Activated naive CD4-positive, alpha-beta T cell (primary cell): ENCODE data around the gene UNC119B.
"Not testable (repeated sequence)": the region's sequence is repeated elsewhere in the genome, so short reads cannot be mapped to it uniquely, and the experiment has no call there.

ENCODE experiments used
- DNase-seq, 4 experiments: peaks; one replicate each; lab custom pipeline; 2025; lab: John Stamatoyannopoulos, UW

Gene UNC119B

GRCh38 chr12:120719496-120720233, 9.4 kb downstream of the UNC119B start:
- no peak for DNase-seq

DNA sequence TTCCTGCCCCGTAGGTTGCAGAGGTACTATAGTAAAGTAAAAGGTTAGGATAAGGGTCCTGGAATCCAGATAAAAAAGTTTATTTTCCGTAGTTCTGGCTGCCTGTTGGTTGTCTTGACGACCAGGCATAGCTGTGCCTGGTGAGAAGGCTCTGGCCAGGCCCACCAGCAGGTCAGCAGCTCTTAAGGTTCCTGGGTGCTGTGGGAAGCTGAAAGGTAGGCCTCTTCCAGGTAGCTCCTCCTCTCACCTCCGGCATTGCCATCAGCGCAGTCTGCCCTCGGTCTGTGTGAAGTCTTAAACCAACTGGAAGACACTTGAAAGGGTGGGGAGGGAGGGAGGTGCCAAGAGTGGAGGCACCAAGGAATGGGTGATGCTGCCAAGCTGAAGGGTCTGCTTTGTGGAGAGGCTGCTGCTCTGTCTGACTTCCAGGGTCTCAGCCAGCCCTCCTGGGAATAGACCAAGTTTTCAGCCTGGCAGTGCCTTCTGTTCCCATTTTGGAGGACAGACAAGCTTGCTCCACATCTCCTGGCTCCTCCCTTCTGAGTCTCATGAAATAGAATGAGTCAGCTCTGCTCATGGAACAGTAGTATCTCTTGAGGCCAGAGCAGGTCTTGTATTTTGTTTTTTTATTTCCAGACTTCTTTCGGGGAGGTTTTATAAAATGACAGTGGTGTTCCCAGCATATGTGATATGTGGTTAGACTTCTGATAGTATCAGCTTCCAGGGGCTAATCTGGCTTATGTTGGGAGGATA, 10.2 kb downstream of the UNC119B start:
- DNase-seq = no peak

- DNase-seq = no peak
Measured at GRCh38 chr12:120720987-120721801, 10.9 kb downstream of the UNC119B start.

GRCh38 chr12:120721866-120722265, 11.6 kb downstream of the UNC119B start:
- no peak for DNase-seq

- no peak for DNase-seq
Measured at GRCh38 chr12:120722784-120723183, 12.5 kb downstream of the UNC119B start.

DNA sequence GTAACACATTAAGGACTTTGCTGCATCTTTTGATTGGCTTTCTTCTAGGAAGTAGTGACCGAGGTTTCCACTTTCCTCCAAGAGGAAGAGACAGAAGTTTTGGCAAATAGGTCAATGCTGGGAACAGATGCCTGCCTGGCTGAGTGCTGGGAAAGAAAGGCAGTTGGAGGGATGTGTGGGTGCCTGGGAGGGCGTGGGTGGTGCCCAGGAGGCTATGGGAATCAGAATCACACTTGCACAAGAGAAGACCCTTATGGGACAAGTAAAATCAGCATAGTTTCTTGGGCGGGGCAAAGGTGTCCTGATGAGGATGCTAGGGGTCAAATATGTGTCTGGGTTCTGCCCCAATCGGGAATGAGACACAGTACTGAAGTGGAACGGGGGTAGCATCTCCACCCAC, 14.5 kb downstream of the UNC119B start:
- no peak for DNase-seq

DNA sequence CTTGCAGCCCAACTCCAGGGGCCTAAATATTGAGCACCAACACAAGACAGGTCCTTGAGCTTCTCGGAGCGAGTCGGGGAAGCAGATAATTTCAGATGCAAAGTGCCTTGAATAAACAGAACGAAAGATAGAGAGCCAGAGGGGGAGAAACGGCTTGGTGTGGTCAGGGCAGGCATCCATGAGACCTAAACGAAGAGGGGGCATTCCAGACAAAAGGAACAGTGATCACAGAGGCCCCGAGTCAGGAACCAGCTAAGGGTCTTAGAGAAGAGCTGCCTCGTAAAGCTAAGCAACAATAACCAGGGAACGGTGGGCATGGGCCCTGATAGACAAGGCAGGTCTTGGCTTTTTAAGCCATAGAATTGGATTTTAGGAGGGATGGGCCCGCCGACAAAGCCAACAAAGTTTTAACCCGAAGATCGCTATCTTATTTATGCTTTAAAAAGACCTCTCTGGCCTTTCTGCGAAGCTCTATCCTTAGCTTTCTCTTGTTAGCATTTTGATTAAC, 14.9 kb downstream of the UNC119B start:
- DNase-seq = peak in 1 of 4 experiments; percentile 20

DNA sequence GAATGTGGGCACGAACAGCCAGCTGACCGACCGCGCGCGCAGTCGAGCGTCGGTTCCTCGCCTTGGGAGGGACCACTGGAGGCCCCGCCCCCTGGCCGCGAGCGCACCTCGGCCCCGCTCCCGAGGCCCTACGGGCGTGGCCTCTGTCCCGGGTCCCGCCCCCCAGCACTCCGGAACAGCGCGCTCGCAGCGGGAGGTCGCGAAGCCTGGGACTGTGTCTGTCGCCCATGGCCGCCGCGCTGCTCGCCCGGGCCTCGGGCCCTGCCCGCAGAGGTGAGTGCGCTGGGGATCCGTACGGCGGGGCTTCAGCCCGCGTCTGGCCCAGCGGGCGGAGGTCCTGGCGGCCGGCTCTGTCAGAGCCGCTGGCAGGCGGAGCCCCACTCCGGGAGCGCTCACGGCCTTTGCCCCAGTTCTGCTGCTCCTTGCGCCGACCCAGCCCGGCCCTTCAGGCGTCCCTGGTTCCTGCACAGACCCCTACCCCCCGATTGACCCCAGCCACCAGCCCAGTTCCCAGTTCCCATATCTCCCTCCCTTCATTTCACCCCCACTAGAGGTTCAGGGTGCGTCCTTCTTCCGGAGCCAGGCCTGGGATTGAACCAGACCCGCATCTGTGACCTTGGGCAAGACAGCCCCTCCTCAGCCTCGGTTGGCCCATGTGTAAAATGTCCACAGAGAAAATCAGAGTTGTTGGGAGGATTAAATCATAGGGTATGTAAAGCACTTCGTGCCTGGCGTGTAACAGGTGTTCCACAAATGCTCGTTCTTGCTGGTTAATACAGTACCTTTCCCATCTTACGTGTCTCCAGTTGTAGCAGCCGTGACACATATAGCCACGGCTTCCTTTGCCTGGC, 15.6 kb downstream of the UNC119B start, which contains the start of gene ACADS:
Gene ACADS, plus strand, starts transcription at position 168 of the 851 bp plus-strand sequence. Its CDS starts 60 bp downstream, at position 228.
- peak; percentile 48 to 88 (median 71) for DNase-seq

DNA sequence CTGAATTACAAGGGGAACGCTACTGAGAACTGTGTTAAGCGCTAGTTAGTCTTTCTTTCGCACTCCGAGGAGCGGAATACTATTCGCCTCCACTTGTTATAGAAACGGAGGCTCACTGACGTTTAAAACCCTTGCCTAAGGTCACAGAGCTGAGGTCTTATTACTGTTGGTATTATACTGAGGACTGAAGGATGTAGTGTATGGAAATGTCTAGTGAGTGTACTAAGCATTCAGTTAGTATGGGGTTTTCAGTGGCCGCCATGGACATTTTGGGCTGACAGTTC, 16.2 kb downstream of the UNC119B start:
- DNase-seq = no peak

GRCh38 chr12:120726961-120727360, 16.7 kb downstream of the UNC119B start:
- no peak for DNase-seq

DNA sequence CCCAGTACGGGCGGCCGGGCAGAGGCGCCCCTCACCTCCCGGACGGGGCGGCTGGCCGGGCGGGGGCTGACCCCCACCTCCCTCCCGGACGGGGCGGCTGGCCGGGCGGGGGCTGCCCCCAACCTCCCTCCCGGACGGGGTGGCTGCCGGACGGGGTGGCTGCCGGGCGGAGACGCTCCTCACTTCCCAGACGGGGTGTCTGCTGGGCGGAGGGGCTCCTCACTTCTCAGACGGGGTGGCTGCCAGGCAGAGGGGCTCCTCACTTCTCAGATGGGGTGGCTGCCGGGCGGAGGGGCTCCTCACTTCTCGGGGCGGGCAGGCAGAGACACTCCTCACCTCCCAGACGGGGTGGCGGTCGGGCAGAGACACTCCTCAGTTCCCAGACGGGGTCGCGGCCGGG, 21.9 kb downstream of the UNC119B start:
- not testable (repeated sequence) for DNase-seq

- DNase-seq = no peak
Measured at GRCh38 chr12:120733574-120733973, 23.3 kb downstream of the UNC119B start.

DNA sequence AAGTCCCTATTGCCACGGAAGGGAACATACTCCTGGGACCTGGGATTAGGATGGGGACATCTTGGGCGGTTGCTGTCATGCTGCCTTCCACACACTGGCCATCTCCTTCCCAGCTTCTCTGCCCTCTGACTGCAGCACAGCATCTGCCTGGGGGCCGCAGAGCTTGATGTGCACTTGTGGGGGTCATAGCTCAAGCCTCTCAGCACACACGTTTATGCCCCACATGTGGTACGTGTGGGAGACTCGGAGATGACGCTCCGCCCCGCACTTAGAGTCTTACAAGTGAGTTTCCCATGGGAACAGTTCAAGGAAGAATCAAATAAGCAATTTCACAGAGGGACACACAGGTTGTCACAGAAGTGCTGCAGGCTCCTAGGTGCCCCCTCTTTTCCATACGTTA, 24.0 kb downstream of the UNC119B start:
- no peak for DNase-seq

DNA sequence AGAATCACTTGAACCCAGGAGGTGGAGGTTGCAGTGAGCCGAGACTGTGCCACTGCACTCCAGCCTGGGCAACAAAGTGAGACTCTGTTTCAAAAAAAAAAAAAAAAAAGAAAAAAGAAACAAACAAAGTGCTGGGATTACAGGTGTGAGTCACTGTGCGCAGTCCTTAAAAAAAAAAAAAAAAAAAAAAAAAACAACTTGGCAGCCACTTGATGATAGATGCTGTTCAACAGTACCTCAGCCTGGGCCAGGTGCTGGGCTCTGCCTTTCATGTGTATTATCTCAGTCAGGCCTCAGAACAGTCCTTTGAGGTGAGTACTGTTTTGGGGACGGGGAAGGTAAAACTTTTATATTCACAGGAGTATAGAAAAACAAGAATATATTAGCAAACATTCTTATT, 24.9 kb downstream of the UNC119B start:
- DNase-seq = no peak

DNA sequence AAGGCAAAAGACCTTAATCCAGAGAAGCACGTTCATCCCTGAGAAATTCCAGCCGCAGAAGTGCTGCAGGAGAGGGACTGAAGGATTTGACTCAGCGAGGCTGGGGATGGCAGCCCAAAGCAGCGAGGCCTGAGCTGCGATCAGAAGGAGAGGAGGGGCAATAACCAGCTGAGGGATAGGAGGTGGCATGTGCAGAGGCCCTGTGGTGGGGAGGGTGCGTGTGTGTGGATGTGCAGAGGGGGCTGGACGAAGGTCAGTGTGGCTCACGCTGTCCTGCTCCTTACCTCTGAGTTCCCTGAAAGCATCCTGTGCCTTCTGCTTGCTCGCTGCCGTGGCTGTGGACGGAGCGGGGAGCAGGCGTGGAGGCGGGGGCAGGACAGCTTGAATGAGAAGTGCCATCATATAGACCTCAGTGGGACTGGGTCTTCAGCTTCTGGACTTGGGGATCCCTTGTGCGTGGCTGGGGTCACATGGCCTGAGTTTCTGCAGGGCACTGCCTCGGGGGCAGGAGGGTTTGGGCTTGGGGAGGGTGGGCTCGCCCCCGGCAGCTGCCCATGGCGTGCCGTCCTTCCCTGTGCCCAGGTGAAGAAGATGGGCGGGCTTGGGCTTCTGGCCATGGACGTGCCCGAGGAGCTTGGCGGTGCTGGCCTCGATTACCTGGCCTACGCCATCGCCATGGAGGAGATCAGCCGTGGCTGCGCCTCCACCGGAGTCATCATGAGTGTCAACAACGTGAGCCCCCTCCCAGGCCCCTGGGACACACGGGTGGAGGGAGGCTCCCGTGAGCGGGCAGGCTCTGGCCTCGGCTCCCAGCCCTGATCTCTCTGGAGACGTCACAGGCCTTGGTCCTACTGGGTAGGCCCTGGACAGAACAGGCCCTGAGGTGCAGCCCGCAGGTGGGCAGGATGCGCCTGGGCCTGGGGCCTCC, 26.4 kb downstream of the UNC119B start:
- DNase-seq = no peak

- no peak for DNase-seq
Measured at GRCh38 chr12:120737557-120738251, 27.4 kb downstream of the UNC119B start.

- no peak for DNase-seq
Measured at GRCh38 chr12:120738252-120739030, 28.2 kb downstream of the UNC119B start.

DNA sequence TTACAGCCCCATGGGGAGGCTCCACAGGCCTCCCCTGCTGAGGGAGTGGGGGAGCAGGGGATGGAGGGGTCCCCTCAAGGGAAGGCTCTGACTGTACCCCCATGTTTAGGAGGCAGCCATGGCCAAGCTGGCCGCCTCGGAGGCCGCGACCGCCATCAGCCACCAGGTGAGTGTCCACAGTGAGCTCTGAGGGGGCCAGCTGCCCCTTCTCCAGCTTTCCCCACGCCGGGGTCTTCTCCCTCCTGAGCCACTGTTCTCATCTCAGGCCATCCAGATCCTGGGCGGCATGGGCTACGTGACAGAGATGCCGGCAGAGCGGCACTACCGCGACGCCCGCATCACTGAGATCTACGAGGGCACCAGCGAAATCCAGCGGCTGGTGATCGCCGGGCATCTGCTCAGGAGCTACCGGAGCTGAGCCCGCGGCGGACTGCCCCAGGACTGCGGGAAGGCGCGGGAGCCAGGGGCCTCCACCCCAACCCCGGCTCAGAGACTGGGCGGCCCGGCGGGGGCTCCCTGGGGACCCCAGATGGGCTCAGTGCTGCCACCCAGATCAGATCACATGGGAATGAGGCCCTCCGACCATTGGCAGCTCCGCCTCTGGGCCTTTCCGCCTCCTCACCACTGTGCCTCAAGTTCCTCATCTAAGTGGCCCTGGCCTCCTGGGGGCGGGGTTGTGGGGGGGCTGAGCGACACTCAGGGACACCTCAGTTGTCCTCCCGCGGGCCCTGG, 28.9 kb downstream of the UNC119B start:
- no peak for DNase-seq
